ENCODE measurements around the gene PUSL1. TPM values are rescaled to one million over a fixed set of nuclear protein-coding genes. Genes with fewer than 3 reads are reported as not detected.

Gene PUSL1
- total RNA-seq, 4 donors from 2014 or later, result 6.2 to 13.1 (median 9.5) TPM

DNA sequence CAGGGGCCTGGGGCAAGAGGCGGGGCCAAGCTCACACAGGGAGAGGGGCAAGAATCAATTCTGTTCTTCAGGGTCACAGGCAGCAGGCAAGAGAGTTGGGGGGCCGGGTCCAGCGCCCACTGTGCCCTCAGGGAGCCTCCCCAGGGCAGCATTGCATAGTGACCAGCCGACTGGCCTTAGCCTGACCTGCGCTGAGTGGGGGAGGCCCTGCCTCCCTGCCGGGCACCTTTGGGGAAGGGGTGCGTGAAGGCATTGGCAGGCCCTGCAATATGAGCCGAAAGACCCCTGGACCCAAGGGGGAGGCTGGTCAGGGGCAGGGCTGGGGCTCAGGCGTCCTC, 16.0 kb upstream of the PUSL1 start:
- ATAC-seq (no peak), DNase-seq (no peak)
- in situ Hi-C loops (cut with MboI; ENCODE audit: low sequenced_read_pairs in 4 of 4), result no loop called here
- Histone ChIP-seq H3K4me3 (no peak overlapping the region), H3K4me1 (no peaks in the 10 kb centered on the region), H3K27me3 (peaks cover 0 to 5% (median 2%) of the 10 kb centered on the region in 3 donors), H3K36me3 (peaks cover 0 to 8% of the 10 kb centered on the region in 2 donors), H3K9me3 (no peaks in the 10 kb centered on the region), H3K27ac (no peak overlapping the region)
- intact Hi-C loops (cut with DNase I; ENCODE audit: low total_unique reads), result loop anchor here (5.0 kb wide), 1 partner anchor 260 kb away; no protein-coding TSS in a partner anchor
- TF ChIP-seq, protein P1, sequence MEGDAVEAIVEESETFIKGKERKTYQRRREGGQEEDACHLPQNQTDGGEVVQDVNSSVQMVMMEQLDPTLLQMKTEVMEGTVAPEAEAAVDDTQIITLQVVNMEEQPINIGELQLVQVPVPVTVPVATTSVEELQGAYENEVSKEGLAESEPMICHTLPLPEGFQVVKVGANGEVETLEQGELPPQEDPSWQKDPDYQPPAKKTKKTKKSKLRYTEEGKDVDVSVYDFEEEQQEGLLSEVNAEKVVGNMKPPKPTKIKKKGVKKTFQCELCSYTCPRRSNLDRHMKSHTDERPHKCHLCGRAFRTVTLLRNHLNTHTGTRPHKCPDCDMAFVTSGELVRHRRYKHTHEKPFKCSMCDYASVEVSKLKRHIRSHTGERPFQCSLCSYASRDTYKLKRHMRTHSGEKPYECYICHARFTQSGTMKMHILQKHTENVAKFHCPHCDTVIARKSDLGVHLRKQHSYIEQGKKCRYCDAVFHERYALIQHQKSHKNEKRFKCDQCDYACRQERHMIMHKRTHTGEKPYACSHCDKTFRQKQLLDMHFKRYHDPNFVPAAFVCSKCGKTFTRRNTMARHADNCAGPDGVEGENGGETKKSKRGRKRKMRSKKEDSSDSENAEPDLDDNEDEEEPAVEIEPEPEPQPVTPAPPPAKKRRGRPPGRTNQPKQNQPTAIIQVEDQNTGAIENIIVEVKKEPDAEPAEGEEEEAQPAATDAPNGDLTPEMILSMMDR (IDR thresholded peaks at IDR 0.05 in 4 of 5, conservative IDR thresholded peaks at IDR 0.05 in 1 of 5), result no peak
- TF ChIP-seq POLR2A (IDR thresholded peaks at IDR 0.05), result no peak

DNA sequence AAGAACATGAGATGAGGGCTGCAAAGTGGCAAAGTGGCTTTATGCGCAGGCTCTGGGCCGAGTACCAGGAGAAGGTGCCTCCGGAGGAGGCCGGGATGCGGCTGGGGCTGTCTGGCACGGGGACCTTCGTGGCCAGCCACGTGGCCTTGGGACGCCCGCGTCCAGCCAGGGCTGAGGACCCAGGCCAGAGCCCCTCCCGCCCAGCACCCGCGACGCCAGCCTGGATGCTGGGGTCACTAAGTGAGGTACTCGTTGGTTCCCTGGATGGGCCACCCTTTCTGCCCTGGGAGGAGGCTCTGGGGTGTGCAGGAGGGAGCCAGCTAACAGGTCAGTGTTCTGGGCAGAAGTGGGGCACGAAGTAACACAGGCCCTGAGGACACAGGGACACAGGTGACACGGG, 15.5 kb upstream of the PUSL1 start:
- in situ Hi-C loops (cut with MboI; ENCODE audit: low sequenced_read_pairs in 4 of 4), result no loop called here
- no peaks in the 10 kb centered on the region for H3K9me3 ChIP-seq
- intact Hi-C loops (cut with DNase I; ENCODE audit: low total_unique reads), result loop anchor here (5.0 kb wide), 1 partner anchor 261 kb away; no protein-coding TSS in a partner anchor
- no peak for DNase-seq
- no peak overlapping the region for H3K4me3 ChIP-seq
- H3K36me3 ChIP-seq, result peaks cover 0 to 8% of the 10 kb centered on the region in 2 donors
- no peaks in the 10 kb centered on the region for H3K4me1 ChIP-seq
- no peak overlapping the region for H3K27ac ChIP-seq
- H3K27me3 ChIP-seq, result peaks cover 0 to under 1% (median 0%) of the 10 kb centered on the region in 3 donors
- TF ChIP-seq, protein P1 (IDR thresholded peaks at IDR 0.05 in 4 of 5, conservative IDR thresholded peaks at IDR 0.05 in 1 of 5), result no peak
- TF ChIP-seq POLR2A (IDR thresholded peaks at IDR 0.05), result no peak
- ATAC-seq, result no peak

DNA sequence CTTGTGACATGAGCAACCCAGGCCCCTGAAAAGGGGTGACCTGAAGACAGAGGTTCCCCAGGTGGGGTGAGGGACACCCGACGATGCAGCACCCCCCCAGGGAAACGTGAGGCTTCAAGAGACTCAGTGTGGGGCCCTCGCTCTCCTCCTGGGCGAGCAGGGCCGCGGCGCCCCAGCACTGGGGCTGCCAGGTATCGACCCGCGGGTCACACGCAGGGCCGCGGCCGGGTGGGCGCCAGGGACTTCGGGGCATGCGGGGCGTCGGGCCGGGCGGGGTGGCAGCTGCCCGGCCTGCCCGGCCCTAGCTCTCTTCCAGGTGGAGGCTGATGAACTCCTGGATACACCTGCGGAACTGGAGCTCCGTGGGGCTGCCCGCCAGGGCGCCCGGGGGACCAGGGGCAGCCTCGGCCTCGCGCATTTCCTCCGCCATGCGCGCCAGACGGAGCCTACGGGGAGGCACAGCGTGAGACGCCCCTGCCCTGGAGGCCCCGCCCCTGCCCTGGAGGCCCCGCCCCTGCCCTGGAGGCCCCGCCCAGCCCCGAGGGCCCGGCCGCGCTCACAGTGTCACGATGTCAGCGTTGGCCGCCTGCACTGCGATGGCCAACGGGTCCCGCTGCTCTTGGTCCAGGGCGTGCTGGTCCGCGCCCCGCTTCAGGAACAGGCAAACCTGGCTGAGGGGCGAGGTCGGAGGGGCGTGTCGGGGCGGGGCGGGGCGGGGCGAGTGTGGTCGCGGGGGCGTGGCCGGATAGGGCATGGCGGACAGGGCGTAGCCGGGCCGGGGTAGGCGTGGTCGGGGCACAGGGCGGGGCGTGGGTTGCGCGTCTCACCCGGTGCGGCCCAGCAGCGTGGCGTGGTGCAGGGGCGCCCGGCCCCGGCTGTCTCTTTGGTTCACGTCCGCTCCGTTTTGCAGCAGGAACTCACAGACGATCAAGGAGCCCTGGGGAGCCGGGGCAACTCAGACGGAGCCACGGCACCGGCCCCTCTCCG, 14.8 kb upstream of the PUSL1 start:
- Histone ChIP-seq H3K4me3 (no peak overlapping the region), H3K4me1 (no peaks in the 10 kb centered on the region), H3K27ac (no peak overlapping the region), H3K36me3 (peaks cover 0 to 8% of the 10 kb centered on the region in 2 donors), H3K27me3 (no peaks in the 10 kb centered on the region), H3K9me3 (no peaks in the 10 kb centered on the region)
- TF ChIP-seq, protein P1 (IDR thresholded peaks at IDR 0.05 in 4 of 5, conservative IDR thresholded peaks at IDR 0.05 in 1 of 5), result no peak
- TF ChIP-seq POLR2A (IDR thresholded peaks at IDR 0.05), result no peak
- intact Hi-C loops (cut with DNase I; ENCODE audit: low total_unique reads) (loop anchor here (5.0 kb wide), 1 partner anchor 261 kb away; no protein-coding TSS in a partner anchor), in situ Hi-C loops (cut with MboI; ENCODE audit: low sequenced_read_pairs in 4 of 4) (no loop called here)
- ATAC-seq (no peak), DNase-seq (no peak)

DNA sequence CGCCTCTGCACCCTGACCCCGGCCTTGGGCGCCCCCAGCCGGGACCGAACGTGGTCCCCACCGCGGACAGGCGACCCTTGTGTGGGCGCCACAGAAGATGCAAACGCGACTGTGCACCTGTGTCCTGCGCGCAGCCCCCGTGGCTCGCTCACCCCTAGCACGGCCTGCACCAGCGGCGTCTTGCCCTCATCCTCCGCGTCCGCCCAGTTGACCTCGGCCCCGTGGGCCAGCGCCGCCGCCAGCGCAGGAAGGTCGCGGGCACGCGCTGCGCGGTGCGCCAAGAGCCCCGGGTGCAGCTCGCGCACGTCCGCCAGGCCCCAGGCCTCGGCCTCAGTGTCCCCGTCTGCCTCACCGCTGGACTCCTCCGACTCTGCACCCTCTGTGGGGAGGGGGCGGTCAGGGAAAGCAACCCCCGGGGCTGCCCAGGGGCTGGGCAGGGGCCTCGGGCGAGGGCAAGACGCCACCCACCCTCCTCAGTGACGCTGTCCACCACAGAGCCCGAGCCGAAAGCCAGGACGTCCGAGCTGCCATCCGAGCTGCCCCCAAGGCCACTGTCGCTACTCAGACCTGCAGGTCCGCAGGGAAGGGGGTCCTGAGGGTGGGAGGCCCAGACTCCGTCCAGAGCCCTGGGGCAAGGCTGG, 14.0 kb upstream of the PUSL1 start:
- no peak overlapping the region for H3K27ac ChIP-seq
- H3K4me3 ChIP-seq, result no peak overlapping the region
- ATAC-seq (no peak), DNase-seq (no peak)
- no peaks in the 10 kb centered on the region for H3K4me1 ChIP-seq
- in situ Hi-C loops (cut with MboI; ENCODE audit: low sequenced_read_pairs in 4 of 4), result no loop called here
- H3K36me3 ChIP-seq, result peaks cover 0 to 8% of the 10 kb centered on the region in 2 donors
- intact Hi-C loops (cut with DNase I; ENCODE audit: low total_unique reads), result loop anchor here (5.0 kb wide), 1 partner anchor 262 kb away; no protein-coding TSS in a partner anchor
- H3K9me3 ChIP-seq, result no peaks in the 10 kb centered on the region
- no peak for TF ChIP-seq POLR2A (IDR thresholded peaks at IDR 0.05)
- TF ChIP-seq, protein P1 (IDR thresholded peaks at IDR 0.05 in 4 of 5, conservative IDR thresholded peaks at IDR 0.05 in 1 of 5), result no peak
- no peaks in the 10 kb centered on the region for H3K27me3 ChIP-seq
